IPS-20b (cell line): ENCODE data around the gene ZFYVE21.

ENCODE experiments used
- H3K27ac ChIP-seq: one replicate; pipeline ENCODE4 v1.5.1; 2013; ENCODE audit warnings: low read length
- H3K27me3 ChIP-seq: 2 replicates; pipeline ENCODE4 v1.6.1; 2013; ENCODE audit warnings: mild to moderate bottlenecking, low read length, inconsistent platforms; ENCODE audit not compliant: insufficient read depth
- H3K36me3 ChIP-seq: 2 replicates; pipeline ENCODE4 v1.6.1; 2013; ENCODE audit warnings: low read depth, mild to moderate bottlenecking, inconsistent platforms, low read length, moderate library complexity; ENCODE audit not compliant: insufficient read depth
- H3K4me1 ChIP-seq: 2 replicates; pipeline ENCODE4 v1.6.1; 2013; ENCODE audit warnings: mild to moderate bottlenecking, control low read depth, inconsistent platforms, low read length, moderate library complexity; ENCODE audit not compliant: insufficient read depth
- H3K4me3 ChIP-seq: 2 replicates; pipeline ENCODE4 v1.5.1; 2013; ENCODE audit warnings: mild to moderate bottlenecking, low read length, inconsistent platforms
- H3K9ac ChIP-seq: 2 replicates; pipeline ENCODE4 v1.6.1; 2013; ENCODE audit warnings: low read depth, mild to moderate bottlenecking, inconsistent platforms, low read length, moderate library complexity
- H3K9me3 ChIP-seq: 2 replicates; pipeline ENCODE4 v1.6.1; 2013; ENCODE audit warnings: mild to moderate bottlenecking, low read depth, low read length, inconsistent platforms; ENCODE audit not compliant: insufficient read depth

Gene ZFYVE21

DNA sequence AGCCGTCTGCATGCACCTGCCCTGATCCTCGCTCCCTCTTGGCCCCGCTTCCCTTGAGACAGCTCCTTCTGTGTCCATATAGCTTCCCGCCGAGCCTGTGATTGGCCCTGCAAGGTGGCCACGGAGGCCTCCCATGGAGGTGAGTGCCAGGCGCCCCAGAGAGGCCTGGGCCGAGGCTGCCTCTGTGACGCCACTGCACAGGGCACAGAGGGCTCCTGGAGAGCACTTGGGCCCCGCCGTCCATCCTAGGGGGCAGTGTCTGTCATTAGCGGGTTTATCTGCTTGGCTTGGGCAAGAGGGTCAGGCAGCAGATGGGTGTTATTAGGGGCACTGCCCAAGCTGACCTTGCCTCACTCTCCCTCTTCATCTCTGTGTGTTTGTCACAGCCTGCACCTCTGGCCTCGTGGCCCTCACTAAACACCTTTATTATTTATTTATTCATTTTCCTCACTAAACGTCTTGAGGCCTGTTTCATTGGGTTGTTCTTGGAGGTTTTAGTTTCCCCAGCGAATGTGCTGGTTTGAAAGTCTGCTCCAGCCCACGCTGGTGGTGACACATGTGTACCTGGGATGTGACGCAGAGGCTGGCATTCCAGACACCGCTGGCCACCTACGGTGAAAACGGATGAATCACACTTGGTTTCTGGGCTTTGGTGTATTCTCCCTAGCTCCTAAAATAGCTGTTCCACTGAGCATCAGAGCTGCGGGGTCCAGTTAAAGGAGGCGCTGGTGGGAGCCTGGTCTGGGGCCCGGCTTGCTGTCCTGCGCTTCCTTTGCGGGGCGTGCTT lies 5.9 kb downstream of the ZFYVE21 start:
- Histone ChIP-seq H3K27ac (no peak overlapping the region), H3K9ac (no peak overlapping the region), H3K9me3 (no peaks in the 10 kb centered on the region), H3K4me3 (no peak overlapping the region), H3K4me1 (peaks cover 4% of the 10 kb centered on the region; the same call in 1 of the 2 replicates), H3K27me3 (peaks cover 3% of the 10 kb centered on the region; the same call in 1 of the 2 replicates), H3K36me3 (no peaks in the 10 kb centered on the region)

GRCh38 chr14:103723748-103724081 lies 8.1 kb downstream of the ZFYVE21 start:
- Histone ChIP-seq H3K4me3 (no peak overlapping the region), H3K27me3 (no peaks in the 10 kb centered on the region), H3K27ac (no peak overlapping the region), H3K9ac (no peak overlapping the region), H3K36me3 (peaks cover 6% of the 10 kb centered on the region; the same call in 1 of the 2 replicates), H3K4me1 (no peaks in the 10 kb centered on the region), H3K9me3 (no peaks in the 10 kb centered on the region)

DNA sequence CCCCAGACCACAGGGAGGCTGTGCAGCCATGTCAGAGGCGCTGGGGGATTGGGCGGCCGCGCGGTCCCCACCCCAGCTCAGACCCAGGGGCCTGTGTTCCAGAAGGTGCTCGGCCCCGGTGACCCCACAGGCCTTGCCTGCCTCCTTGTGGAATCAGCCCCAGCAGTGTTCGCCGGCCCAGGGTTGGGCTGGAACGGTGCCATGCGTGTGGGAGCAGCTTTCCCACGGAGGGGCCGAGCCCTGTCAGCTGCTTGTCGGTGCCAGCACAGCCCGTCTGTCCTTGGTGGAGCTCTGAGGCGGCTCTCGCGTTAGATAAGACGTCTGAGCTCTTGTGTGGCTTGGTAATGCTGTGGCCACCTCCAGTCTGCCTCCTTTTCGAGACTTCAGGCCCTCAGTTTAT lies 8.5 kb downstream of the ZFYVE21 start:
- Histone ChIP-seq H3K9ac (no peak overlapping the region), H3K36me3 (peaks cover 10% of the 10 kb centered on the region), H3K9me3 (no peaks in the 10 kb centered on the region), H3K4me3 (no peak overlapping the region), H3K27me3 (no peaks in the 10 kb centered on the region), H3K27ac (no peak overlapping the region), H3K4me1 (no peaks in the 10 kb centered on the region)

- H3K27ac ChIP-seq: no peak overlapping the region
- no peaks in the 10 kb centered on the region for H3K9me3 ChIP-seq
- H3K36me3 ChIP-seq: peaks cover 20% of the 10 kb centered on the region
- no peaks in the 10 kb centered on the region for H3K27me3 ChIP-seq
- H3K9ac ChIP-seq: no peak overlapping the region; the same call in 1 of the 2 replicates
- H3K4me3 ChIP-seq: no peak overlapping the region
- no peaks in the 10 kb centered on the region for H3K4me1 ChIP-seq
These were observed 9.5 kb downstream of the ZFYVE21 start for GRCh38 chr14:103725001-103725682.

GRCh38 chr14:103725739-103726395 lies 10.3 kb downstream of the ZFYVE21 start:
- no peaks in the 10 kb centered on the region for H3K9me3 ChIP-seq
- no peak overlapping the region for H3K27ac ChIP-seq

GRCh38 chr14:103726474-103726873 lies 10.9 kb downstream of the ZFYVE21 start:
- no peak overlapping the region for H3K27ac ChIP-seq
- H3K9ac ChIP-seq: no peak overlapping the region
- no peaks in the 10 kb centered on the region for H3K9me3 ChIP-seq
- peaks cover 22% of the 10 kb centered on the region for H3K36me3 ChIP-seq
- H3K27me3 ChIP-seq: no peaks in the 10 kb centered on the region
- no peak overlapping the region for H3K4me3 ChIP-seq
- no peaks in the 10 kb centered on the region for H3K4me1 ChIP-seq

More at GRCh38 chr14:103725739-103726395, 10.3 kb downstream of the ZFYVE21 start:
- no peak overlapping the region for H3K9ac ChIP-seq
- no peaks in the 10 kb centered on the region for H3K4me1 ChIP-seq
- peaks cover 22% of the 10 kb centered on the region for H3K36me3 ChIP-seq
- no peak overlapping the region for H3K4me3 ChIP-seq
- no peaks in the 10 kb centered on the region for H3K27me3 ChIP-seq

GRCh38 chr14:103727313-103727980 lies 11.8 kb downstream of the ZFYVE21 start:
- no peaks in the 10 kb centered on the region for H3K9me3 ChIP-seq
- H3K9ac ChIP-seq: no peak overlapping the region
- H3K27ac ChIP-seq: no peak overlapping the region
- no peaks in the 10 kb centered on the region for H3K27me3 ChIP-seq
- H3K4me3 ChIP-seq: no peak overlapping the region
- peaks cover 24% of the 10 kb centered on the region for H3K36me3 ChIP-seq
- no peaks in the 10 kb centered on the region for H3K4me1 ChIP-seq

DNA sequence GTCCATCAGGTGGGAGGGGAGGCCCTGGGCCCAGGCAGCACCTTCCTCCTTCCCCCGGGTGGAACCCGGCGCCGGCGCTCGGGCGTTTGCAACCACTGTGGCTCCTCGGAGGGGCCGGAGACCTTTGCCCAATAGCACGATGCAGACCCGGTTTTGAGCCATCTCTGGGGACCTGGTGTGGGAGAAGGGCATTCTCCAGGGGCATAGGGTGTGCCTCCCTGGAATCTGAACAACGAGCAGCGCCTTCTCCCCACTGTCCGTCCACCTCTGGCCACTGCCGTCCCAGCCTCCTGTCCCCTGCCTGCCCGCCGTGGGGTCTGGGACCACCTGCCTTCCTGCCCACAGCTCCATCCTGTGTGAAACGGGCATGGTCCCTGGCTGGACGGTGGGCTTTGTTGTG lies 12.5 kb downstream of the ZFYVE21 start:
- Histone ChIP-seq H3K27ac (no peak overlapping the region), H3K9me3 (no peaks in the 10 kb centered on the region), H3K9ac (no peak overlapping the region), H3K36me3 (peaks cover 31% of the 10 kb centered on the region), H3K27me3 (no peaks in the 10 kb centered on the region), H3K4me3 (no peak overlapping the region), H3K4me1 (no peaks in the 10 kb centered on the region)

DNA sequence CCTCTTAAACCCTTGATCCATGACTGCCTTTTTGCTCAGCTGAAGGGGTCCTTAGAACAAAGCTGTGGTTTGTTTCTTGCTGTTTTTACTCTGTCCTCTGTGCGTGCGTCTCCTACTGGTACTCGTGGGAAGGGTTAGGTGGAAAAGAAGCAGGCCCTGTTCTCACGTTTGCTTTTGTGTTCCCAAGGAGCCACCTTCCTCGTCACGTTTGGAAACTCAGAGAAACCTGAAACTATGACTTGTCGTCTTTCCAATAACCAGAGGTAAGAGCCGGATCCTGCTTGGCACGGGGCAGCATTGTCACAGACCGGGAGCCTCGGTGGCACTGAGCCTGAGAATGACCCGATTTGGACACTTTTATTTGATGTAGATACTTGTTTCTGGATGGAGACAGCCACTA lies 13.1 kb downstream of the ZFYVE21 start:
- Histone ChIP-seq H3K27me3 (no peaks in the 10 kb centered on the region), H3K4me3 (no peak overlapping the region), H3K27ac (no peak overlapping the region), H3K9me3 (no peaks in the 10 kb centered on the region), H3K4me1 (no peaks in the 10 kb centered on the region), H3K9ac (no peak overlapping the region), H3K36me3 (peaks cover 36% of the 10 kb centered on the region)

- Histone ChIP-seq H3K9ac (no peak overlapping the region), H3K27me3 (no peaks in the 10 kb centered on the region), H3K9me3 (no peaks in the 10 kb centered on the region), H3K4me1 (no peaks in the 10 kb centered on the region), H3K36me3 (peaks cover 39% of the 10 kb centered on the region), H3K4me3 (no peak overlapping the region), H3K27ac (no peak overlapping the region)
These were observed 14.2 kb downstream of the ZFYVE21 start for GRCh38 chr14:103729496-103730448.
